Activated T-cell treated with anti-CD3 and anti-CD28 coated beads, Interleukin-2, amount 50 U/mL, for 1 hour (primary cell): ENCODE data around the gene HERC5.

Experiments
- DNase-seq: peaks from one replicate; pipeline ENCODE4 v3.0.0-alpha.2; 2020

Gene HERC5

DNA sequence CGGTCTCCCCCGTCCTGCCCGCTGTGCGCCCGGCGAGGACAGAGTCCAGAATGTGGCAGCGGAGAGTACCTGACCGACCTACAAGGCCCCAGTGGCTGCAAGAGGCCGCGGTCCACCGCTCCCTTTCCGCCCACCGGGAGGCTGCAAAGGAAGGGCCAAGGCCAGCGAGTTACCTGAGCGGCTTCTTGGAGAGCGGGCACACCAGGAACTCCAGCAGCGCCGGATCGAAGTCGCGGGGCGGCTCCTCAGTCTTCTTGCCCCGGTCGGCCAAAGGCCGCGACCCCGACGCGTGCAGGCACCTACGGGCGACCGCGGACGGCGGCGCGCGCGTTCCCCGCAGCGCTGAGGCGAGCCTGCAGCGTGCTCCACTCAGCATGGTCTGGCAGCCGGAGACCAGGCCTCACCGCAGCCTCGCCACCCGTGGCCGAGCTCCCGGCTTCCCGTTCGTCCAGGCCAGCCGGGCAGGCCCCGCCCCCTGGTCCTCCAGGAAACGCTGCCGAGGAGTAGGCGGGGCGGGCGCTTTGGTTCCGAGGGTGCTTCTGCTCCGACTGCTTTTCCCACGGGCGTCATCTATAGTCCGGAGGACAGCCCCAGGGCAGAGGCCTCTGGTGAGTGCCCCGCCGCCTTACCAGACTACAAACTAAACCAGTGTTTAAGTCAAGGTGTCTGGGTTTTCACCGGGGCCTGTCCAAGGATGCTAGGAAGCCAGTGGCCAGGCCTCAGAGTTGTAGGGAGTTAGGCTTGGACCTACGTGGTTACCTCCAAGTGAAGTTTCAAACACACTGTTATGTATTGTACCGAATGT is 66.6 kb downstream of the HERC5 start, which contains the start of gene PYURF:
TSS of gene PYURF (minus strand) at position 452 of the 805 bp plus-strand sequence. CDS start at position 376, 76 bp downstream.
- DNase-seq, result peak; percentile 78

GRCh38 chr4:88524171-88524570 is 67.3 kb downstream of the HERC5 start:
- no peak for DNase-seq

- DNase-seq, result no peak
Observed at GRCh38 chr4:88526221-88526815, 69.4 kb downstream of the HERC5 start.

- no peak for DNase-seq
Observed at GRCh38 chr4:88527787-88528186, 70.9 kb downstream of the HERC5 start.

DNA sequence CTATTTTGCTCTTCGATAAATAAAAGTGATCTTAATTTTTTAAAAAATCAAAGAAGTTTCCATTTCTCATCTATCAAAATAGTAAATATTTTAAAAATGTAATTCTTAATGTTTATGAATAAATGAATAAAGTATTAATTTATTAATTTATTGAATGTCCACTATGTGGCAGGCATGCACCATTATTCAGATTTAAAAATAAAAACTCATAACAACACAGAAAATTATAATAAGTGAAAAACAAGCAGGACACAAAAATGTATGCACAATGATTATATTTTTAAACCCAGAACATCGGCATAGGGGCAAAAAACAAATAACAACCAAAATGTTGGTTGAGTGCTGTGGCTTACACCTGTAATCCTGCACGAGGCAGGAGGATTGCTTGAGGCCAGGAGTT is 71.9 kb downstream of the HERC5 start:
- no peak for DNase-seq

DNA sequence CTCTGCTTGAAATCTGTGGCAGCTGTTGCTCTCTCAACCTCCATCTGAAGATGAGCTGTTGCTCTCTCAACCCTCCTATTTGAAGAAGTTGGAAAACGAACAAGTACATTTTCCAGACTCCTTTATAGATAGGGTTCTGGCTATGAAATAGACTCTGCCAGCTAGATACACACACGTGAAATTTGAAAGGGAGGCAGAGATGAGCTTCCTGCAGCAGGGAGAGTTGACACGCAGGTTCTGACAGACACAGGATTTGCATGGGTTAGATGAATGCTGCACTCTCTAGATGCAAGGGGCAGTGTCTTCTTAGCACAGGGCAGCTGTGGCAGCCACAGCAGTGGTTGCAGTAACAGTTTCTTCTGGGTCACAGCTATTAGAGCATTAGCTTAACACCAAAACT is 74.6 kb downstream of the HERC5 start:
- DNase-seq, result no peak

DNA sequence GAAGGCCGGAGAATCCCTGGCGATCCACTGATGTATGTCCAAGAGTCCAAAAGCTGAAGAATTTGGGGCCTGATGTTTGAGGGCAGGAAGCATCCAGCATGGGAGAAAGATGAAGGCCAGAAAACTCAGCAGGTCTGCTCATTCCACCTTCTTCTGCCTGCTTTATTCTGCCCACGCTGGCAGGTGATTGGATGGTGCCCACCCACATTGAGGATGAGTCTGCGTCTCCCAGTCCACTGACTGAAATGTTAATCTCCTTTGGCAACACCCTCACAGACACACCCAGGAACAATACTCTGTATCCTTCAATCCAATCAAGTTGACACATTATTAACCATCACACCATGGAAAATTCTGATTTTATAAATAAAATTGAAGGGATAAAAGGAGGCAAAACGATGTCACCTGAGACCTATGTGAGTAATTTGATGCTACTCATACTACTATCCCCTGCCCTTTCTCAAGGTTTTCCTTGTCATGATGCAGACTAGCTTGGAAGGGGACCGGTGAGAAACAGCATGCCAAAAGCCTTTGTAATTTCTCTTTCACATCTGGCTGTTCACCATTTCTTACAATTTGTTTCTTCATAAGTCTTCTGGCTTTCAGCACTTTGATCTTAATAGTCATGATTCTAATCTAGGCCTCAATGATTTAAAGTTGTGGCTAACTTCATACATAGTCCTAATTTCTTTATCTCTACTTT is 76.3 kb downstream of the HERC5 start:
- DNase-seq, result no peak

DNA sequence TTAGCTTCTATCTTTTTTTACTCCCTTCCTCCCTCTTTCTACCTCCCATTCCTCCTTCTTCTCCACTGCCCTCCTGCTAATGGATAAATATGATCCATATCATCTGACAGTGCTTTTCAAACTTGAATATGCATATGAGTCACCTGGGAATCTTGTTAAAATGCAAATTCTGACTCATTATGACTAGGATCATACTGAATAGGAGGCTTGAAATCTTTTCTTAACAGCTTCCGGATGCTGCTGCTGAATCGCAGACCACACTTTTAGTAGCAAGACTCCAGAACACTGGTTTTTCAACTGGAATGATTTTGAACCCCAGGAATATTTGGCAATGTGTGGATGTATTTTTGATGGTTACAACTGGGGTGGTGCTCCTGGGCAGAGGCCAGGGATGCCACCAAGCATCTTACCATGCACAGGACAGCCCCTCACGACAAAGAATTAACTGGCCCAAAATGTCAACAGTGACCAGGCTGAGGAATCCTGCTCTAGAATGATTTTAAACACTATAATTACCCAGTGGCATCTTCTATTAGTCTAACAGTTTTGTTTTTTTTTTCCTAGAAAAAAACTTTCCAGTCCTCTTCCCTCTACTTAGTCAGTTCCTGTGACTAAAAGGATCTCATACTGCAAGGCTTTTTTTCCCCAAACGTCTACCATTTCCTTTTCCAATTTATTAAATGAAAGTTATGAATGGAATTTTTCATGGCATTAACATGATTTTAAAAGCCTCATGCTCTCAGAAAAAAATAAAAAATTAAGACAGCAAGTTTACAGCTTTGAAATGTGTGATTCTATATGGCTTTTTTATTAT is 77.2 kb downstream of the HERC5 start:
- DNase-seq, result no peak

DNA sequence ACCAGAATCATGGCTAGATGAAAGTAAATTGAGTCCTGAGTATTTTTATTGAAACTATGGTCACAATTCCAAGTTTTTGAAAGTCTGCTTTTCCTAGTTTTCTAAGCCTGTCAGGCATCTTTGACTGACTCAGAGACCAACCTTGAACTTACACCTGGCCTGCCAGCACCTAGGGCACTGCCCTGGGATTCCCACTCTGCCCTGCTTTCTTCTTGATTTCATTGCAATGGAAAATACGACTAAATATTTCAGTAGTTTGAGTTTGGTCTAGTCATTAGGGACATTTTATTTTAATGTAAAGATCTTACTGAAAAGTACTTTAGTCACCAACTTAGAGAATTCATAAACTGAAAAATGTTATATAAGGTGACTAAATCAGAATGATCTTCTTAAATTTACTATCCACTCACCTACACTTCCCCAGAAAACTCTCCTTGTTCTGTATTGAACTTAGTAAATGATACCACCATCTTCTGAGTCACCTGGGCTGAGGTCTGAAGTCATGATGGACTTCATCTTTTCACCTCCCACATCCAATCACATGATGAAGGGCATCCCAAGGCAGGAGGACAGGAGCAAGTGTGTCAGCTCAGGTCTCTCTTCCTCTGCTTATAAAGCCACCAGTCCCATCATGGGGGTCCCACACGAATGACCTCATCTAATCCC is 78.3 kb downstream of the HERC5 start:
- DNase-seq, result no peak

GRCh38 chr4:88537709-88538108 is 80.8 kb downstream of the HERC5 start:
- DNase-seq, result no peak

DNA sequence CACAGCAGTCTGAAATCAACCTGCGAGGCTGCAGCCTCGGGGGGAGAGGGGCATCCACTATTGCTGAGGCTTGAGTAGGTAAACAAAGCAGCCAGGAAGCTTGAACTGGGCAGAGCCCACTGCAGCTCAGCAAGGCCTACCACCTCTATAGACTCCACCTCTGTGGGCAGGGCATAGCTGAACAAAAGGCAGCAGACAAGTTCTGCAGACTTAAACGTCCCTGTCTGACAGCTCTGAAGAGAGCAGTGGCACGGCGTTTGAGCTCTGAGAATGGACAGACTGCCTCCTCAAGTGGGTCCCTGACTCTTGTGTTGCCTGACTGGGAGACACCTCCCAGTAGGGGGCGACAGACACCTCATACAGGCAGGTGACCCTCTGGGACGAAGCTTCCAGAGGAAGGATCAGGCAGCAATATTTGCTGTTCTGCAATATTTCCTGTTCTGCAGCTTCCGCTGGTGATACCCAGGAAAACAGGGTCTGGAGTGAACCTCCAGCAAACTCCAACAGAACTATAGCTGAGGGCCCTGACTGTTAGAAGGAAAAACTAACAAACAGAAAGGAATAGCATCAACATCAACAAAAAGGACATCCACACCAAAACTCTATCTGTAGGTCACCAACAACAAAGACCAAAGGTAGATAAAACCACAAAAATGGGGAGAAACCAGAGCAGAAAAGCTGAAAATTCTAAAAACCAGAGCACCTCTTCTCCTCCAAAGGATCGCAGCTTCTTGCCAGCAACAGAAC is 82.6 kb downstream of the HERC5 start:
- DNase-seq, result peak; percentile 76

DNA sequence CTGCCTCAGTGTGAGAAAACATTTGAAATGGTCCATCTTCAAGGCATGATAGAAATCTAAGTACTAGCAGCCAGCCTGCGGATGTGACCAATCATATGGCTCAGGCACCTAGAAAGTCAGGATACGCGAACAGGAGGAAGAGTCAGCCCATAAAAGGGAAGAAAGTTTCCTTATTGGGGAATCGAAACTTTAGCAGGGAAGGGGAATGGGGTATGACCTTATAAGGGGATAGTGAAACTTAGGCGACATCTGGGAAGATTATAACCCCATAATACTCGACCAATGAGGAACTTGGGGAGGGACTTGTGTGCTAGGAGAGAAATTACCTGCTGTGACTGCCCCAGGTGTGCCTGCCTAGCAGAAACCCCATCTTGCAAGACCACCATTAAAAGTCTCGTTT is 92.9 kb downstream of the HERC5 start:
- DNase-seq, result no peak
